ENCODE measurements around the gene MBD5.

MBD5 gene

DNA sequence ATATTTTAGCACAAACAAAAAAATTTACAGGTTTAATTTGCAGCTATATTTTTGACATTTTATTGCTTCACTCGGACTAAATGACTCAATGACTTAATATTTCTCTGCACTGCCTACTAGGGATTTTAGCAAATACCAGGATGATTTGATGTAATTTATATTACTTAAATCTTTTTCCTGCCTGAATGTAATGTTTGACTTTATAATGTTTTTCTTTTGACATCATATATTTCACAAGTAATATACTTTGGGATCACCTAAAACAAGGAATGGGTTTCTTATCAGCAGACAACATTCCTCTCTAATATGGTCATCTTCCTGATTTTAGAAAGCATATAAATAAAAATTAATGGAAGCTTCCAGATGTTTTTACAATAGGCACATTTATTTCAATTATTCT lies 370.4 kb downstream of the MBD5 start:
- H3K36me3 Mint-ChIP-seq (ENCODE audit: insufficient read depth) = peaks cover 3% of the 10 kb centered on the region
- no peak overlapping the region for H3K27ac Mint-ChIP-seq (ENCODE audit: low read depth)
- ATAC-seq (replicated peaks; ENCODE audit: extremely low read depth, poor library complexity, severe bottlenecking) (no peak), DNase-seq (ENCODE audit: low spot score in 2 of 2) (no peak)
- H3K27me3 Mint-ChIP-seq = no peaks in the 10 kb centered on the region
- H3K4me1 Mint-ChIP-seq = no peaks in the 10 kb centered on the region
- H3K9me3 Mint-ChIP-seq = no peaks in the 10 kb centered on the region
- H3K4me3 Mint-ChIP-seq = no peak overlapping the region

- H3K36me3 Mint-ChIP-seq (ENCODE audit: insufficient read depth) = peaks cover 5% of the 10 kb centered on the region
- no peaks in the 10 kb centered on the region for H3K27me3 Mint-ChIP-seq
- DNase-seq (ENCODE audit: low spot score in 2 of 2) = no peak
- no peak for ATAC-seq (replicated peaks; ENCODE audit: extremely low read depth, poor library complexity, severe bottlenecking)
- no peak overlapping the region for H3K4me3 Mint-ChIP-seq
- H3K27ac Mint-ChIP-seq (ENCODE audit: low read depth) = no peak overlapping the region
- H3K9me3 Mint-ChIP-seq = no peaks in the 10 kb centered on the region
- H3K4me1 Mint-ChIP-seq = peaks cover 24% of the 10 kb centered on the region
Measured at GRCh38 chr2:148402786-148403185, 381.9 kb downstream of the MBD5 start.

DNA sequence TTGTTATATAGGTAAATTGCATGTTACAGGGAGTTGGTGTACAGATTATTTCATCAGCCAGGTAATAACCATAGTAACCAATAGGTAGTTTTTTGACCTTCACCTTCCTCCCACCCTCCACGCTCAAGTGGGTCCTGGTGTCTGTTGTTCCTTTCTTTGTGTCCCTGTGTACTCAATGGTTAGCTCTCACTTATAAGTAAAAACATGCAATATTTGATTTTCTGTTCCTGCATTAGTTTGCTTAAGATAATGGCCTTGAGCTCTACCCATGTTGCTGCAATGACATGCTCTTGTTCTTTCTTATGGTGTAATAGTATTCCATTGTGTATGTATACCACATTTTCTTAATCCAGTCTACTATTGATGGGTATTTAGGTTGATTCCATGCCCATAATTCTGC lies 390.0 kb downstream of the MBD5 start:
- no peak overlapping the region for H3K4me3 Mint-ChIP-seq
- DNase-seq (ENCODE audit: low spot score in 2 of 2) = no peak
- H3K36me3 Mint-ChIP-seq (ENCODE audit: insufficient read depth) = peaks cover 6% of the 10 kb centered on the region
- peaks cover 28% of the 10 kb centered on the region for H3K4me1 Mint-ChIP-seq
- H3K9me3 Mint-ChIP-seq = peaks cover 23% of the 10 kb centered on the region
- ATAC-seq (replicated peaks; ENCODE audit: extremely low read depth, poor library complexity, severe bottlenecking) = no peak
- H3K27ac Mint-ChIP-seq (ENCODE audit: low read depth) = no peak overlapping the region
- no peaks in the 10 kb centered on the region for H3K27me3 Mint-ChIP-seq

GRCh38 chr2:148416248-148416647 lies 395.4 kb downstream of the MBD5 start:
- Mint-ChIP-seq H3K36me3 (ENCODE audit: insufficient read depth) (peaks cover 2% of the 10 kb centered on the region), H3K27ac (ENCODE audit: low read depth) (no peak overlapping the region), H3K4me1 (peaks cover 17% of the 10 kb centered on the region), H3K4me3 (no peak overlapping the region), H3K27me3 (no peaks in the 10 kb centered on the region), H3K9me3 (peaks cover 23% of the 10 kb centered on the region)
- DNase-seq (ENCODE audit: low spot score in 2 of 2) (no peak), ATAC-seq (replicated peaks; ENCODE audit: extremely low read depth, poor library complexity, severe bottlenecking) (no peak)

- DNase-seq (ENCODE audit: low spot score in 2 of 2) (no peak), ATAC-seq (replicated peaks; ENCODE audit: extremely low read depth, poor library complexity, severe bottlenecking) (no peak)
- Mint-ChIP-seq H3K27me3 (no peaks in the 10 kb centered on the region), H3K4me3 (no peak overlapping the region), H3K4me1 (peaks cover 30% of the 10 kb centered on the region), H3K36me3 (ENCODE audit: insufficient read depth) (no peaks in the 10 kb centered on the region), H3K9me3 (peaks cover under 1% of the 10 kb centered on the region), H3K27ac (ENCODE audit: low read depth) (no peak overlapping the region)
Measured at GRCh38 chr2:148430101-148430500, 409.2 kb downstream of the MBD5 start.

DNA sequence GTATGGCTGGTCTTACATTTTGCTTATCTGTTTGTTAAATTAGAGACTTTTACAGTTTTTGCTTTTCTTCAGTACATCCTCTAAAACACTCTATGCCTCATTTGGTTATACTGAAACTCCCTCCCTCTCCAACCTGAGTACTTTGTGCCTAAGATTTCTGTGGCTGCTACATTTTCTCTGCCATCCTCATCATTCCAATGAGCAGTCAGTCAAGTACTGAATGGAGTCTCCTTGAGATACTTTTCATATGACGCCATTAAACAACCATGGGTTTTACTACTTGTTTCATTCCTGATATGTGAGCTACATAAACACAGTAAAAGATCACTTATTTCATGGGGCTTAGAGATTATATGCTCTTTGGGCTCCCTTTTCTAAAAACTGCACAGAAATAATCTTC lies 427.0 kb downstream of the MBD5 start:
- no peak for ATAC-seq (replicated peaks; ENCODE audit: extremely low read depth, poor library complexity, severe bottlenecking)
- no peaks in the 10 kb centered on the region for H3K9me3 Mint-ChIP-seq
- no peak overlapping the region for H3K4me3 Mint-ChIP-seq
- no peaks in the 10 kb centered on the region for H3K27me3 Mint-ChIP-seq
- no peak overlapping the region for H3K27ac Mint-ChIP-seq (ENCODE audit: low read depth)
- H3K36me3 Mint-ChIP-seq (ENCODE audit: insufficient read depth) = no peaks in the 10 kb centered on the region
- H3K4me1 Mint-ChIP-seq = peaks cover 5% of the 10 kb centered on the region
- DNase-seq (ENCODE audit: low spot score in 2 of 2) = no peak

DNA sequence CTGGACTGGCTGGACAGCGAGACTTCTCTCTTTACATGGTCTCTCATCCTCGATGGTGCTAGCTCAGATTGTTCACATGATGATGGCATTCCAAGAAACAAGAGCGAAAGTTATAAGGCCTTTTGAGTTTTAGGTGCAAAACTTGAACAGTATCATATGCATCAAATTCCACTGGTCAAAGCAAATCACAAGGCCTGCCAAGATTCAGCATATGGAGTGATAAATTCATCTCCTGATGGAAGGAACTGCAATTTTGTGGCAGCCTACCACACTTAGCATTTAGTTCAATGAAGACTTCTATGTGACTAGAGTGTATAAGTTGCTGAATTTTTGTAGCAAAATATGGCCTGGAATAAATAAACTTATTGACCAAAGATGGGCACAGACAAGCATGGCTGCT lies 429.6 kb downstream of the MBD5 start:
- DNase-seq (ENCODE audit: low spot score in 2 of 2) = no peak
- ATAC-seq (replicated peaks; ENCODE audit: extremely low read depth, poor library complexity, severe bottlenecking) = no peak
- H3K4me3 Mint-ChIP-seq = no peak overlapping the region
- H3K9me3 Mint-ChIP-seq = no peaks in the 10 kb centered on the region
- peaks cover 5% of the 10 kb centered on the region for H3K4me1 Mint-ChIP-seq
- no peaks in the 10 kb centered on the region for H3K27me3 Mint-ChIP-seq
- no peak overlapping the region for H3K27ac Mint-ChIP-seq (ENCODE audit: low read depth)
- H3K36me3 Mint-ChIP-seq (ENCODE audit: insufficient read depth) = no peaks in the 10 kb centered on the region

GRCh38 chr2:148451046-148451445 lies 430.2 kb downstream of the MBD5 start:
- Mint-ChIP-seq H3K27me3 (no peaks in the 10 kb centered on the region), H3K27ac (ENCODE audit: low read depth) (no peak overlapping the region), H3K4me1 (peaks cover 5% of the 10 kb centered on the region)

DNA sequence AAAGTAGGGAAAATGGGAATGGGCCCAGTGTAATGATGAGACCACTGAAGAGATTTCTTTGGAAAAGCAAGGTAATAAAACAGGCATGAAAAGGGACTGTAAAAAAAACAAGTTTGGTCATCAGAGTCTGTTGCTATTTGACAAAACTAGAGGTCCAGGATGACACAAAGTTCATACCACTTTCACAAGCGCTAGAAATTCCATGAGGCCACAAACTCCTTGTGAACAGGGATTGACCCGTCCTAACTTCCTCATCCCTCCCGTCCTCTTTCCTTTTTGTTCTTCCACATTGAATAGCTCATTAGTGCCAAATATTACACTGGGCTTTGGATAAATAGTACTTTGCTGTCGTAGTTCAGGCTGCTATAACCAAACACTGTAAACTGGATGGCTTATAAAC lies 434.9 kb downstream of the MBD5 start:
- DNase-seq (ENCODE audit: low spot score in 2 of 2) (no peak), ATAC-seq (replicated peaks; ENCODE audit: extremely low read depth, poor library complexity, severe bottlenecking) (no peak)
- no peaks in the 10 kb centered on the region for H3K4me1 Mint-ChIP-seq
- H3K27me3 Mint-ChIP-seq = no peaks in the 10 kb centered on the region
- H3K4me3 Mint-ChIP-seq = no peak overlapping the region
- H3K36me3 Mint-ChIP-seq (ENCODE audit: insufficient read depth) = no peaks in the 10 kb centered on the region
- H3K27ac Mint-ChIP-seq (ENCODE audit: low read depth) = no peak overlapping the region
- H3K9me3 Mint-ChIP-seq = no peaks in the 10 kb centered on the region

More at GRCh38 chr2:148451046-148451445, 430.2 kb downstream of the MBD5 start:
- no peak overlapping the region for H3K4me3 Mint-ChIP-seq
- ATAC-seq (replicated peaks; ENCODE audit: extremely low read depth, poor library complexity, severe bottlenecking) = no peak
- H3K36me3 Mint-ChIP-seq (ENCODE audit: insufficient read depth) = no peaks in the 10 kb centered on the region
- no peaks in the 10 kb centered on the region for H3K9me3 Mint-ChIP-seq
- DNase-seq (ENCODE audit: low spot score in 2 of 2) = no peak

- Mint-ChIP-seq H3K36me3 (ENCODE audit: insufficient read depth) (no peaks in the 10 kb centered on the region), H3K27me3 (no peaks in the 10 kb centered on the region), H3K4me3 (no peak overlapping the region), H3K9me3 (no peaks in the 10 kb centered on the region), H3K27ac (ENCODE audit: low read depth) (no peak overlapping the region), H3K4me1 (no peaks in the 10 kb centered on the region)
- ATAC-seq (replicated peaks; ENCODE audit: extremely low read depth, poor library complexity, severe bottlenecking) (no peak), DNase-seq (ENCODE audit: low spot score in 2 of 2) (no peak)
Measured at GRCh38 chr2:148458171-148458570, 437.3 kb downstream of the MBD5 start.

DNA sequence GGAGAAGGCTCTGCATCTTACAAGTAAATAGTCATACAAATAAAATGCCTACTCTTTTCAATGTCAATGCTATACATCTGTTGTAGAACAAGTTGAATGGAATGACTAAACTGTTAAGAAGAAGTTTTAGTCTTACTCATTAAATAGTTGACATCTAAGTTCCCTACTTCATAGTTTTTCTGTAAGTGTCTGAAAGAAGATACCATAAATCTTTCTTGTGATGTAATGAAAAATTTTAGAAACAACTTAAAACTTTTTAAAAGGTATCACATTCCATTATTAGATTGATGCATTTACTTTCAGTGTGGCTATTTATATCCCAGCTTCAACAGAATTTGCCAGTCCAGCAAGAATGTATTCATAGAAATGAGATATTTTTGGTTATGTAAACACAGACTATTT lies 438.5 kb downstream of the MBD5 start:
- ATAC-seq (replicated peaks; ENCODE audit: extremely low read depth, poor library complexity, severe bottlenecking) = no peak

GRCh38 chr2:148461876-148462275 lies 441.0 kb downstream of the MBD5 start:
- Mint-ChIP-seq H3K27ac (ENCODE audit: low read depth) (peak overlapping the region; percentile 55), H3K4me3 (no peak overlapping the region), H3K36me3 (ENCODE audit: insufficient read depth) (peaks cover 5% of the 10 kb centered on the region), H3K9me3 (no peaks in the 10 kb centered on the region), H3K4me1 (no peaks in the 10 kb centered on the region), H3K27me3 (no peaks in the 10 kb centered on the region)
- ATAC-seq (replicated peaks; ENCODE audit: extremely low read depth, poor library complexity, severe bottlenecking) (no peak), DNase-seq (ENCODE audit: low spot score in 2 of 2) (no peak)

More for the DNA sequence above, 438.5 kb downstream of the MBD5 start:
- Mint-ChIP-seq H3K36me3 (ENCODE audit: insufficient read depth) (peaks cover 1% of the 10 kb centered on the region), H3K27me3 (no peaks in the 10 kb centered on the region), H3K4me3 (no peak overlapping the region), H3K27ac (ENCODE audit: low read depth) (no peak overlapping the region), H3K9me3 (no peaks in the 10 kb centered on the region), H3K4me1 (no peaks in the 10 kb centered on the region)
- DNase-seq (ENCODE audit: low spot score in 2 of 2) = no peak

DNA sequence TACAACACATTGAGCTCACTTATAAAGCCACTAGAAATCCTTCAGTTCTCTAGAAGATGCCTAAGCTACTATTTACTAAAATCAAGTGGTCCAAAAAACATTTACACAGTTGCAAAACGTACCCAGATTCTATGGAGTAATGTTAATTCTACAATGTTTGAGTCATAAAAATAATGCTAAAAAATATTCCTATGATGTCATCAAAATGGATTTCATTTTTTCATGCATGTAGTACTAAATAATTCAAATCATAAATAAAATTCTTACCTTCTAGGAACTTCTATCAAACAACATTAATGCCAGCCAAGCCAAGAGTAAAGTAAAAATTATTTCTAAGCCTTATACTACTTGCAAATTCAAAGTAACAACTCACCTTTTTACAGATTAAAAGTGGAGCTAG lies 454.7 kb downstream of the MBD5 start:
- no peaks in the 10 kb centered on the region for H3K27me3 Mint-ChIP-seq
- no peak for DNase-seq (ENCODE audit: low spot score in 2 of 2)
- no peaks in the 10 kb centered on the region for H3K4me1 Mint-ChIP-seq
- no peaks in the 10 kb centered on the region for H3K9me3 Mint-ChIP-seq
- H3K4me3 Mint-ChIP-seq = no peak overlapping the region
- ATAC-seq (replicated peaks; ENCODE audit: extremely low read depth, poor library complexity, severe bottlenecking) = no peak
- H3K27ac Mint-ChIP-seq (ENCODE audit: low read depth) = no peak overlapping the region
- H3K36me3 Mint-ChIP-seq (ENCODE audit: insufficient read depth) = no peaks in the 10 kb centered on the region

GRCh38 chr2:148479398-148479797 lies 458.5 kb downstream of the MBD5 start:
- H3K9me3 Mint-ChIP-seq = no peaks in the 10 kb centered on the region
- ATAC-seq (replicated peaks; ENCODE audit: extremely low read depth, poor library complexity, severe bottlenecking) (no peak), DNase-seq (ENCODE audit: low spot score in 2 of 2) (no peak)
- H3K36me3 Mint-ChIP-seq (ENCODE audit: insufficient read depth) = peaks cover 2% of the 10 kb centered on the region
- no peak overlapping the region for H3K27ac Mint-ChIP-seq (ENCODE audit: low read depth)
- H3K4me1 Mint-ChIP-seq = no peaks in the 10 kb centered on the region
- H3K27me3 Mint-ChIP-seq = no peaks in the 10 kb centered on the region
- no peak overlapping the region for H3K4me3 Mint-ChIP-seq

Measured in central memory CD8-positive, alpha-beta T cell (primary cell).